Suprapubic skin (tissue), 4 donors: Measurements from ENCODE around the gene IFIH1. TPM values are rescaled to one million over a fixed set of nuclear protein-coding genes. Genes with fewer than 3 reads are reported as not detected.

ENCODE experiments used
- DNase-seq, 2 donors: peaks; one replicate each; pipeline ENCODE4 v3.0.0-alpha.2; 2019; ENCODE audit warnings: low spot score in 2 of 2
- H3K27ac ChIP-seq: fragments of 200-600 bp; sonication (generic); one replicate; pipeline ENCODE4 v1.5.1; 2019
- H3K27me3 ChIP-seq: fragments of 200-600 bp; sonication (generic); one replicate; pipeline ENCODE4 v1.5.1; 2019
- H3K36me3 ChIP-seq: fragments of 200-600 bp; sonication (generic); one replicate; pipeline ENCODE4 v1.5.1; 2019
- H3K4me1 ChIP-seq: fragments of 200-600 bp; sonication (generic); one replicate; pipeline ENCODE4 v1.5.1; 2019
- H3K4me3 ChIP-seq: fragments of 200-600 bp; sonication (generic); one replicate; pipeline ENCODE4 v1.5.1; 2019; ENCODE audit warnings: mild to moderate bottlenecking
- H3K9me3 ChIP-seq: fragments of 200-600 bp; sonication (generic); one replicate; pipeline ENCODE4 v1.5.1; 2019
- EP300 ChIP-seq: sonication (generic); formaldehyde crosslinking; IDR thresholded peaks from one replicate; pipeline ENCODE4 v1.6.1; 2017; ENCODE audit warnings: antibody characterized with exemption
- POLR2A ChIP-seq, 2 donors: fragments of 450-650 bp; IDR thresholded peaks; one replicate each; pipeline ENCODE4 v1.6.1; 2017; ENCODE audit warnings: antibody characterized with exemption in 2 of 2, mild to moderate bottlenecking in 2 of 2, moderate library complexity in 2 of 2
- POLR2AphosphoS5 ChIP-seq, 3 donors: sonication (generic); formaldehyde crosslinking; IDR thresholded peaks; one replicate each; pipeline ENCODE4 v1.6.1; 2017; ENCODE audit warnings: antibody characterized with exemption in 3 of 3
- WGBS: methylation state at CpG from one replicate; pipeline ENCODE4 v1.1.5; 2018; 5-methylcytosine and 5-hydroxymethylcytosine counted together
- total RNA-seq, 4 donors: library from RNA; depleted of rRNA; stranded (reverse); fragments of >200 nt; gene quantifications; one replicate each; pipeline ENCODE4 v1.1.0, GENCODE V29; 2016
- TF ChIP-seq, protein P1 (sequence below), 2 donors: fragments of 200-600 bp in 1 of 2; fragments of 450-650 bp in 1 of 2; sonication (generic) in 1 of 2; IDR thresholded peaks; one replicate each; pipeline ENCODE4 v1.5.1; 2016 to 2019; ENCODE audit warnings: antibody characterized with exemption in 2 of 2, mild to moderate bottlenecking in 1 of 2, moderate library complexity in 1 of 2

Gene IFIH1
- total RNA-seq, 4 donors from 2014 or later: 8.7 to 20.7 (median 16.2) TPM

DNA sequence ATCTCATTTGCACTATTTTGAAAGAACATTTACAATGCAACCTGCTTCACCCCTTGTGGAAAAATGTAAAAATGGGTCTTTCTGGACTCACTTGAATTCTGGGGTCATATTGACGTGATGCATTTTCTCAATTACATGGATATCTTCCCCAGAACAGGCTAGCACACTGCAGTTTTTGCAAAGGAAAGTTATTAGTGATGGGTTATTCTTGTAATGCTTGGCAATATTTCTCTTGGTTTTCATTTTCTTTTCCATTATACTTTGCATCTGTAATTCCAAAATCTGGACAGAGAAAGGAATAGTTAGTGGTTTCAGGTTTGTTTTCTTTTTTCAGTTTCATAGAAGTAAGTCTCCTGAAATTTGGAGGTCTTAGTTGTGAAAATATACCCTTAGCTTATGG is 50.5 kb downstream of the IFIH1 start:
- DNase-seq: no peak
- 91% methylated on average over 1 of the region's 1 CpG for WGBS
- Histone ChIP-seq H3K27ac (no peak overlapping the region), H3K9me3 (no peaks in the 10 kb centered on the region), H3K4me3 (no peak overlapping the region), H3K4me1 (no peaks in the 10 kb centered on the region), H3K36me3 (peaks cover 42% of the 10 kb centered on the region), H3K27me3 (no peaks in the 10 kb centered on the region)
- TF ChIP-seq POLR2AphosphoS5 (IDR thresholded peaks at IDR 0.05) (no peak), POLR2A (IDR thresholded peaks at IDR 0.05) (no peak), EP300 (no peak)
- TF ChIP-seq, protein P1, sequence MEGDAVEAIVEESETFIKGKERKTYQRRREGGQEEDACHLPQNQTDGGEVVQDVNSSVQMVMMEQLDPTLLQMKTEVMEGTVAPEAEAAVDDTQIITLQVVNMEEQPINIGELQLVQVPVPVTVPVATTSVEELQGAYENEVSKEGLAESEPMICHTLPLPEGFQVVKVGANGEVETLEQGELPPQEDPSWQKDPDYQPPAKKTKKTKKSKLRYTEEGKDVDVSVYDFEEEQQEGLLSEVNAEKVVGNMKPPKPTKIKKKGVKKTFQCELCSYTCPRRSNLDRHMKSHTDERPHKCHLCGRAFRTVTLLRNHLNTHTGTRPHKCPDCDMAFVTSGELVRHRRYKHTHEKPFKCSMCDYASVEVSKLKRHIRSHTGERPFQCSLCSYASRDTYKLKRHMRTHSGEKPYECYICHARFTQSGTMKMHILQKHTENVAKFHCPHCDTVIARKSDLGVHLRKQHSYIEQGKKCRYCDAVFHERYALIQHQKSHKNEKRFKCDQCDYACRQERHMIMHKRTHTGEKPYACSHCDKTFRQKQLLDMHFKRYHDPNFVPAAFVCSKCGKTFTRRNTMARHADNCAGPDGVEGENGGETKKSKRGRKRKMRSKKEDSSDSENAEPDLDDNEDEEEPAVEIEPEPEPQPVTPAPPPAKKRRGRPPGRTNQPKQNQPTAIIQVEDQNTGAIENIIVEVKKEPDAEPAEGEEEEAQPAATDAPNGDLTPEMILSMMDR (IDR thresholded peaks at IDR 0.05): no peak

- no peaks in the 10 kb centered on the region for H3K4me1 ChIP-seq
Measured at GRCh38 chr2:162267496-162267895, 51.0 kb downstream of the IFIH1 start.

GRCh38 chr2:162266460-162266760 is 52.1 kb downstream of the IFIH1 start:
- Histone ChIP-seq H3K36me3 (peaks cover 27% of the 10 kb centered on the region), H3K27me3 (no peaks in the 10 kb centered on the region), H3K9me3 (no peaks in the 10 kb centered on the region), H3K4me1 (peaks cover 6% of the 10 kb centered on the region), H3K4me3 (no peak overlapping the region), H3K27ac (no peak overlapping the region)
- WGBS: 78% methylated on average over 1 of the region's 1 CpG
- TF ChIP-seq, protein P1 (IDR thresholded peaks at IDR 0.05): no peak
- no peak for TF ChIP-seq POLR2AphosphoS5 (IDR thresholded peaks at IDR 0.05)
- no peak for DNase-seq

More at GRCh38 chr2:162267496-162267895, 51.0 kb downstream of the IFIH1 start:
- no peaks in the 10 kb centered on the region for H3K27me3 ChIP-seq
- DNase-seq: no peak
- H3K4me3 ChIP-seq: no peak overlapping the region
- WGBS: 94% methylated on average over 5 of the region's 5 CpGs
- no peaks in the 10 kb centered on the region for H3K9me3 ChIP-seq
- H3K36me3 ChIP-seq: peaks cover 37% of the 10 kb centered on the region
- H3K27ac ChIP-seq: no peak overlapping the region
- TF ChIP-seq POLR2A (IDR thresholded peaks at IDR 0.05) (no peak), POLR2AphosphoS5 (IDR thresholded peaks at IDR 0.05) (no peak)

- H3K4me1 ChIP-seq: peaks cover 9% of the 10 kb centered on the region
- DNase-seq: no peak
- 96% methylated on average over 7 of the region's 7 CpGs for WGBS
- no peaks in the 10 kb centered on the region for H3K9me3 ChIP-seq
- H3K4me3 ChIP-seq: no peak overlapping the region
- no peaks in the 10 kb centered on the region for H3K27me3 ChIP-seq
- peaks cover 27% of the 10 kb centered on the region for H3K36me3 ChIP-seq
- H3K27ac ChIP-seq: no peak overlapping the region
- no peak for TF ChIP-seq POLR2A (IDR thresholded peaks at IDR 0.05)
- TF ChIP-seq EP300: no peak
- no peak for TF ChIP-seq POLR2AphosphoS5 (IDR thresholded peaks at IDR 0.05)
- TF ChIP-seq, protein P1 (IDR thresholded peaks at IDR 0.05): no peak
Measured at GRCh38 chr2:162265666-162266459, 52.6 kb downstream of the IFIH1 start.

- 60% methylated on average over 4 of the region's 4 CpGs for WGBS
- Histone ChIP-seq H3K36me3 (peaks cover 7% of the 10 kb centered on the region), H3K4me3 (no peak overlapping the region), H3K27me3 (no peaks in the 10 kb centered on the region), H3K4me1 (peaks cover 17% of the 10 kb centered on the region), H3K9me3 (no peaks in the 10 kb centered on the region), H3K27ac (peak overlapping the region; percentile 78)
- DNase-seq: peak in 1 of 2 donors; percentile 77
- TF ChIP-seq, protein P1 (IDR thresholded peaks at IDR 0.05): no peak
- TF ChIP-seq POLR2AphosphoS5 (IDR thresholded peaks at IDR 0.05) (no peak), POLR2A (IDR thresholded peaks at IDR 0.05) (no peak), EP300 (no peak)
Measured at GRCh38 chr2:162261032-162261945, 57.2 kb downstream of the IFIH1 start.
